Lung (tissue), 12 donors: ENCODE results near the gene TCP10L. TPM values are rescaled to one million over a fixed set of nuclear protein-coding genes. Genes with fewer than 3 reads are reported as not detected.

Experiments
- ATAC-seq: fragments of 200-7000 bp; cut with Tn5 transposase; one replicate; pipeline ENCODE4 v1.9.1; 2020; ENCODE audit warnings: moderate number of reproducible peaks; ENCODE audit not compliant: insufficient read depth, low FRiP score
- DNase-seq, 3 donors: peaks; one replicate each; pipeline ENCODE4 v3.0.0-alpha.2; 2013 to 2017
- H3K27ac ChIP-seq, 2 donors: one replicate each; pipeline ENCODE4 v1.5.1; 2013; ENCODE audit warnings: mild to moderate bottlenecking in 2 of 2, moderate library complexity in 2 of 2, control low read depth in 1 of 2, inconsistent platforms in 1 of 2, low read depth in 1 of 2, low read length in 1 of 2
- H3K27me3 ChIP-seq, 3 donors: one replicate each; pipeline ENCODE4 v1.5.1; 2013; ENCODE audit warnings: low read length in 2 of 3; ENCODE audit not compliant: control insufficient read depth in 3 of 3, insufficient read depth in 3 of 3
- H3K36me3 ChIP-seq, 4 donors: one replicate each; pipeline ENCODE4 v1.5.1; 2013; ENCODE audit warnings: low read length in 4 of 4, mild to moderate bottlenecking in 1 of 4, moderate library complexity in 1 of 4; ENCODE audit not compliant: control insufficient read depth in 4 of 4, insufficient read depth in 4 of 4
- H3K4me1 ChIP-seq, 5 donors: one replicate each; pipeline ENCODE4 v1.5.1; 2013; ENCODE audit warnings: low read length in 5 of 5, mild to moderate bottlenecking in 2 of 5, moderate library complexity in 1 of 5; ENCODE audit not compliant: control insufficient read depth in 5 of 5, insufficient read depth in 5 of 5
- H3K4me3 ChIP-seq: one replicate; pipeline ENCODE4 v1.5.1; 2013; ENCODE audit warnings: mild to moderate bottlenecking, control low read depth, moderate library complexity
- H3K9ac ChIP-seq, 2 donors: one replicate each; pipeline ENCODE4 v1.5.1; 2013; ENCODE audit warnings: low read length in 2 of 2, control low read depth in 1 of 2; ENCODE audit not compliant: insufficient read depth in 1 of 2
- H3K9me3 ChIP-seq, 4 donors: one replicate each; pipeline ENCODE4 v1.5.1; 2013; ENCODE audit warnings: low read length in 3 of 4, mild to moderate bottlenecking in 1 of 4, moderate library complexity in 1 of 4; ENCODE audit not compliant: control insufficient read depth in 4 of 4, insufficient read depth in 3 of 4
- CTCF ChIP-seq: IDR thresholded peaks from 2 replicates; pipeline ENCODE4 v1.5.1; 2012; ENCODE audit warnings: mild to moderate bottlenecking; ENCODE audit errors: control extremely low read depth, extremely low read depth
- WGBS, 2 donors: extraction: QIAGEN DNeasy Blood & Tissue Kit; methylation state at CpG; one replicate each; pipeline ENCODE4 v1.1.7; 2013; 5-methylcytosine and 5-hydroxymethylcytosine counted together
- polyA plus RNA-seq, 2 donors: library from polyadenylated mRNA; stranded (reverse); fragments of 200-250 nt; gene quantifications; one replicate each; pipeline ENCODE4 v1.2.1, GENCODE V29; 2013
- total RNA-seq, 2 donors: library from RNA; depleted of rRNA in 1 of 2; stranded (reverse); fragments of >200 nt in 1 of 2; gene quantifications; one replicate each; pipeline ENCODE4 v1.2.1, GENCODE V29; 2014 to 2021
- donor health status: control.
- donor health status: control.
- donor health status: Bipolar disorder and iron deficiency.
- donor health status: healthy.
- donor health status: DM: yes; HTN: yes; CAD: no.

TCP10L gene
- total and polyA plus RNA-seq, 4 donors: 0.25 to 0.71 (median 0.54) TPM

GRCh38 chr21:32554832-32555638, 30.3 kb downstream of the TCP10L start:
- DNase-seq (no peak), ATAC-seq (no peak)
- no peak overlapping the region for H3K27ac ChIP-seq
- H3K4me1 ChIP-seq: no peaks in the 10 kb centered on the region
- no peak for TF ChIP-seq CTCF
- H3K27me3 ChIP-seq: no peaks in the 10 kb centered on the region
- H3K9me3 ChIP-seq: no peaks in the 10 kb centered on the region
- no peak overlapping the region for H3K4me3 ChIP-seq
- WGBS, 2 donors: 88 to 94% methylated on average over 4 of the region's 4 CpGs
- no peaks in the 10 kb centered on the region for H3K36me3 ChIP-seq
- no peak overlapping the region for H3K9ac ChIP-seq

DNA sequence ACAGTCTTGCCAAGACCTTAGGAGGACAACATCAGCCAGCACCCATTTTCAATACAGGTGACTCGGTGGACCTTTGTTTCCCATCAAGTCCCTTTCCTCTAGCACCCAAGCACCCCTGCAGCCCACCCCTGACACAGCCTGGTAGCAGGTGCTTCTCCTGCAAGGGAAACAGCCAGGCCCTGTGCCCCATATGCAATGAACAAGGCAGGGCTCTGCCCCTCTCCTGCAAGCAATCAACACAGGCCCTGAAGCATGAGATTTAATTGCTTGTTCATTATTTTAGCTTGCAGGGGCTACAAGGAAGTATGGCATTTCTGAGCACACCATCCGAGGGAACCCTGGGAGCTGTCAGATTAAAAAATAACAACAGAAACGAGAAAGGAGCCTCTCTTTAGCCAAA, 35.4 kb downstream of the TCP10L start:
- no peaks in the 10 kb centered on the region for H3K27me3 ChIP-seq
- WGBS, 2 donors: 90 to 93% methylated on average over 3 of the region's 3 CpGs
- TF ChIP-seq CTCF: no peak

GRCh38 chr21:32549440-32549839, 35.9 kb downstream of the TCP10L start:
- DNase-seq: no peak
- TF ChIP-seq CTCF: no peak
- H3K27me3 ChIP-seq: no peaks in the 10 kb centered on the region

More for the DNA sequence above, 35.4 kb downstream of the TCP10L start:
- H3K36me3 ChIP-seq: no peaks in the 10 kb centered on the region
- H3K9ac ChIP-seq: no peak overlapping the region
- H3K4me3 ChIP-seq: no peak overlapping the region
- no peak for DNase-seq
- ATAC-seq: no peak
- no peaks in the 10 kb centered on the region for H3K9me3 ChIP-seq
- H3K27ac ChIP-seq: no peak overlapping the region
- H3K4me1 ChIP-seq: no peaks in the 10 kb centered on the region

More at GRCh38 chr21:32549440-32549839, 35.9 kb downstream of the TCP10L start:
- Histone ChIP-seq H3K27ac (no peak overlapping the region), H3K36me3 (no peaks in the 10 kb centered on the region), H3K4me3 (no peak overlapping the region), H3K9me3 (no peaks in the 10 kb centered on the region), H3K4me1 (no peaks in the 10 kb centered on the region), H3K9ac (no peak overlapping the region)
- WGBS, 2 donors: 14 to 51% methylated on average over 1 of the region's 1 CpG
- no peak for ATAC-seq
